Lower leg skin (tissue), 3 donors: ENCODE measurements around the gene ICA1.

Experiments used
- CTCF ChIP-seq, 3 donors: fragments of 450-650 bp; IDR thresholded peaks; one replicate each; pipeline ENCODE4 v1.5.1; 2016; ENCODE audit warnings: antibody characterized with exemption in 3 of 3, mild to moderate bottlenecking in 3 of 3, moderate library complexity in 2 of 3
- POLR2A ChIP-seq, 2 donors: fragments of 450-650 bp; IDR thresholded peaks; one replicate each; pipeline ENCODE4 v1.6.1; 2016 to 2017; ENCODE audit warnings: antibody characterized with exemption in 2 of 2, mild to moderate bottlenecking in 1 of 2, moderate library complexity in 1 of 2

- TF ChIP-seq POLR2A (IDR thresholded peaks at IDR 0.05) (no peak), CTCF (IDR thresholded peaks at IDR 0.05) (no peak)
Measured at GRCh38 chr7:8078418-8078817, 183.5 kb downstream of the ICA1 start.
